GM23338 (cell line): ENCODE data around the gene CNPY2. TPM values are rescaled to one million over a fixed set of nuclear protein-coding genes. Genes with fewer than 3 reads are reported as not detected.

Experiments used
- ATAC-seq: fragments of 200-7000 bp; cut with Tn5 transposase; 3 replicates; pipeline ENCODE4 v1.9.1; 2020
- DNase-seq: peaks from one replicate; pipeline ENCODE4 v3.0.0-alpha.2; 2015; ENCODE audit warnings: low spot score
- H2AFZ ChIP-seq: fragments of 200-600 bp; sonication (generic); 2 replicates; pipeline ENCODE4 v1.8.0; 2016; ENCODE audit warnings: antibody characterized with exemption, mild to moderate bottlenecking, moderate library complexity
- H3F3A ChIP-seq: fragments of 200-600 bp; sonication (generic); replicated peaks from 2 replicates; pipeline ENCODE4 v1.8.0; 2017; ENCODE audit warnings: antibody characterized with exemption, mixed run types, low read depth
- H3K27ac ChIP-seq: fragments of 200-600 bp; sonication (generic); 2 replicates; pipeline ENCODE4 v1.6.1; 2016; ENCODE audit warnings: low read depth
- H3K27me3 ChIP-seq: fragments of 200-600 bp; sonication (generic); 2 replicates; pipeline ENCODE4 v1.8.0; 2016; ENCODE audit warnings: mild to moderate bottlenecking, mixed run types, moderate library complexity; ENCODE audit not compliant: insufficient read depth
- H3K36me3 ChIP-seq: fragments of 200-600 bp; sonication (generic); 2 replicates; pipeline ENCODE4 v1.8.0; 2016; ENCODE audit warnings: mild to moderate bottlenecking; ENCODE audit not compliant: insufficient read depth
- H3K4me1 ChIP-seq: fragments of 200-600 bp; sonication (generic); 2 replicates; pipeline ENCODE4 v1.8.0; 2016; ENCODE audit warnings: mild to moderate bottlenecking, moderate library complexity; ENCODE audit not compliant: insufficient read depth
- H3K4me2 ChIP-seq: fragments of 200-600 bp; sonication (generic); 2 replicates; pipeline ENCODE4 v1.7.1; 2017; ENCODE audit warnings: mixed run types
- H3K4me3 ChIP-seq: fragments of 200-600 bp; sonication (generic); 2 replicates; pipeline ENCODE4 v1.6.1; 2016; ENCODE audit warnings: mixed run types
- H3K79me2 ChIP-seq: fragments of 200-600 bp; sonication (generic); replicated peaks from 2 replicates; pipeline ENCODE4 v1.8.0; 2017; ENCODE audit warnings: mild to moderate bottlenecking; ENCODE audit not compliant: insufficient read depth
- H3K9me2 ChIP-seq: fragments of 200-600 bp; sonication (generic); 2 replicates; pipeline ENCODE4 v1.8.0; 2017; ENCODE audit not compliant: insufficient read depth
- H4K20me1 ChIP-seq: fragments of 200-600 bp; sonication (generic); replicated peaks from 2 replicates; pipeline ENCODE4 v1.8.0; 2017; ENCODE audit warnings: mild to moderate bottlenecking; ENCODE audit not compliant: insufficient read depth
- H3K27ac Mint-ChIP-seq: 2 replicates; pipeline ENCODE4 v1.8.0; 2020; ENCODE audit warnings: inconsistent platforms, mild to moderate bottlenecking, moderate library complexity, mixed read lengths
- H3K27me3 Mint-ChIP-seq: 3 replicates; pipeline ENCODE4 v1.8.0; 2022; ENCODE audit warnings: low read depth, mild to moderate bottlenecking, moderate library complexity, mixed read lengths, inconsistent platforms; ENCODE audit not compliant: insufficient read depth, poor library complexity
- H3K36me3 Mint-ChIP-seq: 3 replicates; pipeline ENCODE4 v1.8.0; 2021; ENCODE audit warnings: low read depth, mild to moderate bottlenecking, inconsistent platforms, moderate library complexity, mixed read lengths
- H3K4me1 Mint-ChIP-seq: 3 replicates; pipeline ENCODE4 v1.8.0; 2020; ENCODE audit warnings: mild to moderate bottlenecking, inconsistent platforms, mixed read lengths
- H3K4me3 Mint-ChIP-seq: 3 replicates; pipeline ENCODE4 v1.8.0; 2021; ENCODE audit warnings: moderate library complexity, mild to moderate bottlenecking, inconsistent platforms, mixed read lengths
- H3K9me3 Mint-ChIP-seq: 3 replicates; pipeline ENCODE4 v1.8.0; 2020; ENCODE audit warnings: moderate library complexity, mild to moderate bottlenecking, inconsistent platforms, mixed read lengths
- CREB1 ChIP-seq: fragments of 250-450 bp; sonication (Bioruptor Pico); IDR thresholded peaks from 2 replicates; pipeline ENCODE4 v1.5.0; 2020; ENCODE audit warnings: low read depth, mild to moderate bottlenecking, moderate library complexity
- ETS1 ChIP-seq: IDR thresholded peaks from 2 replicates; pipeline ENCODE4 v1.6.1; 2016; ENCODE audit warnings: antibody characterized with exemption
- EZH2phosphoT487 ChIP-seq: fragments of 200-600 bp; sonication (generic); IDR thresholded peaks from one replicate; pipeline ENCODE4 v1.8.1; 2018; ENCODE audit warnings: antibody characterized with exemption; ENCODE audit not compliant: unreplicated experiment
- NANOG ChIP-seq: IDR thresholded peaks from 2 replicates; pipeline ENCODE4 v1.6.1; 2016; ENCODE audit warnings: antibody characterized with exemption, borderline replicate concordance
- STAT1 ChIP-seq: IDR thresholded peaks from one replicate; pipeline ENCODE4 v1.6.1; 2016; ENCODE audit warnings: antibody characterized with exemption; ENCODE audit not compliant: unreplicated experiment
- ZNF114 ChIP-seq: fragments of 250-450 bp; sonication (Bioruptor Pico); IDR thresholded peaks from 2 replicates; pipeline ENCODE4 v1.5.0; 2020; ENCODE audit warnings: mild to moderate bottlenecking, moderate library complexity
- polyA plus RNA-seq: library from polyadenylated mRNA; unstranded; fragments of >200 nt; fragmentation: Nextera tagmentation; extraction: Ambion mirVana; gene quantifications from 2 replicates; pipeline ENCODE4 v1.2.1, GENCODE V29; 2016
- total RNA-seq: library from RNA; depleted of rRNA; stranded (reverse); fragments of >200 nt; shearing (Covaris generic); gene quantifications from 2 replicates; pipeline ENCODE4 v1.2.3, GENCODE V29; 2014
- TF ChIP-seq, protein P1 (sequence below): IDR thresholded peaks from one replicate; pipeline ENCODE4 v1.6.1; 2018; ENCODE audit warnings: antibody characterized with exemption; ENCODE audit not compliant: unreplicated experiment
- TF ChIP-seq, protein P2 (sequence below): fragments of 250-450 bp; sonication (Bioruptor Pico); IDR thresholded peaks from 2 replicates; pipeline ENCODE4 v1.5.0; 2020; ENCODE audit warnings: mild to moderate bottlenecking, moderate library complexity
- TF ChIP-seq, protein P3 (sequence below), 2 experiments: fragments of 200-600 bp in 1 of 2; sonication (generic) in 1 of 2; conservative IDR thresholded peaks; 2 replicates each; pipeline versions ENCODE4 v1.5.1 to v1.6.1; 2016 to 2017; ENCODE audit warnings: antibody characterized with exemption in 2 of 2, low read depth in 2 of 2, mild to moderate bottlenecking in 2 of 2, moderate library complexity in 1 of 2

Gene CNPY2
- total and polyA plus RNA-seq, 2 experiments from 2014 or later = 119 to 316 TPM

GRCh38 chr12:56304276-56304675 is 11.5 kb downstream of the CNPY2 start:
- Mint-ChIP-seq H3K36me3 (peaks cover 54% of the 10 kb centered on the region), H3K4me3 (no peak overlapping the region), H3K27ac (no peak overlapping the region), H3K9me3 (no peaks in the 10 kb centered on the region; the same call in 2 of the 3 replicates), H3K27me3 (peaks cover 7% of the 10 kb centered on the region), H3K4me1 (peaks cover 11% of the 10 kb centered on the region)
- Histone ChIP-seq H2AFZ (no peak overlapping the region), H3K27me3 (no peaks in the 10 kb centered on the region), H4K20me1 (peaks cover 11% of the 10 kb centered on the region; the same call in 1 of the 2 replicates), H3K36me3 (peaks cover 23% of the 10 kb centered on the region), H3K9me2 (no peaks in the 10 kb centered on the region), H3K4me2 (no peak overlapping the region), H3F3A (peaks cover 36% of the 10 kb centered on the region), H3K4me3 (no peak overlapping the region), H3K27ac (no peak overlapping the region), H3K79me2 (peaks cover 5% of the 10 kb centered on the region), H3K4me1 (peaks cover 7% of the 10 kb centered on the region; the same call in 1 of the 2 replicates)
- ATAC-seq (no peak), DNase-seq (no peak)
- TF ChIP-seq, protein P1, sequence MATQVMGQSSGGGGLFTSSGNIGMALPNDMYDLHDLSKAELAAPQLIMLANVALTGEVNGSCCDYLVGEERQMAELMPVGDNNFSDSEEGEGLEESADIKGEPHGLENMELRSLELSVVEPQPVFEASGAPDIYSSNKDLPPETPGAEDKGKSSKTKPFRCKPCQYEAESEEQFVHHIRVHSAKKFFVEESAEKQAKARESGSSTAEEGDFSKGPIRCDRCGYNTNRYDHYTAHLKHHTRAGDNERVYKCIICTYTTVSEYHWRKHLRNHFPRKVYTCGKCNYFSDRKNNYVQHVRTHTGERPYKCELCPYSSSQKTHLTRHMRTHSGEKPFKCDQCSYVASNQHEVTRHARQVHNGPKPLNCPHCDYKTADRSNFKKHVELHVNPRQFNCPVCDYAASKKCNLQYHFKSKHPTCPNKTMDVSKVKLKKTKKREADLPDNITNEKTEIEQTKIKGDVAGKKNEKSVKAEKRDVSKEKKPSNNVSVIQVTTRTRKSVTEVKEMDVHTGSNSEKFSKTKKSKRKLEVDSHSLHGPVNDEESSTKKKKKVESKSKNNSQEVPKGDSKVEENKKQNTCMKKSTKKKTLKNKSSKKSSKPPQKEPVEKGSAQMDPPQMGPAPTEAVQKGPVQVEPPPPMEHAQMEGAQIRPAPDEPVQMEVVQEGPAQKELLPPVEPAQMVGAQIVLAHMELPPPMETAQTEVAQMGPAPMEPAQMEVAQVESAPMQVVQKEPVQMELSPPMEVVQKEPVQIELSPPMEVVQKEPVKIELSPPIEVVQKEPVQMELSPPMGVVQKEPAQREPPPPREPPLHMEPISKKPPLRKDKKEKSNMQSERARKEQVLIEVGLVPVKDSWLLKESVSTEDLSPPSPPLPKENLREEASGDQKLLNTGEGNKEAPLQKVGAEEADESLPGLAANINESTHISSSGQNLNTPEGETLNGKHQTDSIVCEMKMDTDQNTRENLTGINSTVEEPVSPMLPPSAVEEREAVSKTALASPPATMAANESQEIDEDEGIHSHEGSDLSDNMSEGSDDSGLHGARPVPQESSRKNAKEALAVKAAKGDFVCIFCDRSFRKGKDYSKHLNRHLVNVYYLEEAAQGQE = no peak
- TF ChIP-seq, protein P2, sequence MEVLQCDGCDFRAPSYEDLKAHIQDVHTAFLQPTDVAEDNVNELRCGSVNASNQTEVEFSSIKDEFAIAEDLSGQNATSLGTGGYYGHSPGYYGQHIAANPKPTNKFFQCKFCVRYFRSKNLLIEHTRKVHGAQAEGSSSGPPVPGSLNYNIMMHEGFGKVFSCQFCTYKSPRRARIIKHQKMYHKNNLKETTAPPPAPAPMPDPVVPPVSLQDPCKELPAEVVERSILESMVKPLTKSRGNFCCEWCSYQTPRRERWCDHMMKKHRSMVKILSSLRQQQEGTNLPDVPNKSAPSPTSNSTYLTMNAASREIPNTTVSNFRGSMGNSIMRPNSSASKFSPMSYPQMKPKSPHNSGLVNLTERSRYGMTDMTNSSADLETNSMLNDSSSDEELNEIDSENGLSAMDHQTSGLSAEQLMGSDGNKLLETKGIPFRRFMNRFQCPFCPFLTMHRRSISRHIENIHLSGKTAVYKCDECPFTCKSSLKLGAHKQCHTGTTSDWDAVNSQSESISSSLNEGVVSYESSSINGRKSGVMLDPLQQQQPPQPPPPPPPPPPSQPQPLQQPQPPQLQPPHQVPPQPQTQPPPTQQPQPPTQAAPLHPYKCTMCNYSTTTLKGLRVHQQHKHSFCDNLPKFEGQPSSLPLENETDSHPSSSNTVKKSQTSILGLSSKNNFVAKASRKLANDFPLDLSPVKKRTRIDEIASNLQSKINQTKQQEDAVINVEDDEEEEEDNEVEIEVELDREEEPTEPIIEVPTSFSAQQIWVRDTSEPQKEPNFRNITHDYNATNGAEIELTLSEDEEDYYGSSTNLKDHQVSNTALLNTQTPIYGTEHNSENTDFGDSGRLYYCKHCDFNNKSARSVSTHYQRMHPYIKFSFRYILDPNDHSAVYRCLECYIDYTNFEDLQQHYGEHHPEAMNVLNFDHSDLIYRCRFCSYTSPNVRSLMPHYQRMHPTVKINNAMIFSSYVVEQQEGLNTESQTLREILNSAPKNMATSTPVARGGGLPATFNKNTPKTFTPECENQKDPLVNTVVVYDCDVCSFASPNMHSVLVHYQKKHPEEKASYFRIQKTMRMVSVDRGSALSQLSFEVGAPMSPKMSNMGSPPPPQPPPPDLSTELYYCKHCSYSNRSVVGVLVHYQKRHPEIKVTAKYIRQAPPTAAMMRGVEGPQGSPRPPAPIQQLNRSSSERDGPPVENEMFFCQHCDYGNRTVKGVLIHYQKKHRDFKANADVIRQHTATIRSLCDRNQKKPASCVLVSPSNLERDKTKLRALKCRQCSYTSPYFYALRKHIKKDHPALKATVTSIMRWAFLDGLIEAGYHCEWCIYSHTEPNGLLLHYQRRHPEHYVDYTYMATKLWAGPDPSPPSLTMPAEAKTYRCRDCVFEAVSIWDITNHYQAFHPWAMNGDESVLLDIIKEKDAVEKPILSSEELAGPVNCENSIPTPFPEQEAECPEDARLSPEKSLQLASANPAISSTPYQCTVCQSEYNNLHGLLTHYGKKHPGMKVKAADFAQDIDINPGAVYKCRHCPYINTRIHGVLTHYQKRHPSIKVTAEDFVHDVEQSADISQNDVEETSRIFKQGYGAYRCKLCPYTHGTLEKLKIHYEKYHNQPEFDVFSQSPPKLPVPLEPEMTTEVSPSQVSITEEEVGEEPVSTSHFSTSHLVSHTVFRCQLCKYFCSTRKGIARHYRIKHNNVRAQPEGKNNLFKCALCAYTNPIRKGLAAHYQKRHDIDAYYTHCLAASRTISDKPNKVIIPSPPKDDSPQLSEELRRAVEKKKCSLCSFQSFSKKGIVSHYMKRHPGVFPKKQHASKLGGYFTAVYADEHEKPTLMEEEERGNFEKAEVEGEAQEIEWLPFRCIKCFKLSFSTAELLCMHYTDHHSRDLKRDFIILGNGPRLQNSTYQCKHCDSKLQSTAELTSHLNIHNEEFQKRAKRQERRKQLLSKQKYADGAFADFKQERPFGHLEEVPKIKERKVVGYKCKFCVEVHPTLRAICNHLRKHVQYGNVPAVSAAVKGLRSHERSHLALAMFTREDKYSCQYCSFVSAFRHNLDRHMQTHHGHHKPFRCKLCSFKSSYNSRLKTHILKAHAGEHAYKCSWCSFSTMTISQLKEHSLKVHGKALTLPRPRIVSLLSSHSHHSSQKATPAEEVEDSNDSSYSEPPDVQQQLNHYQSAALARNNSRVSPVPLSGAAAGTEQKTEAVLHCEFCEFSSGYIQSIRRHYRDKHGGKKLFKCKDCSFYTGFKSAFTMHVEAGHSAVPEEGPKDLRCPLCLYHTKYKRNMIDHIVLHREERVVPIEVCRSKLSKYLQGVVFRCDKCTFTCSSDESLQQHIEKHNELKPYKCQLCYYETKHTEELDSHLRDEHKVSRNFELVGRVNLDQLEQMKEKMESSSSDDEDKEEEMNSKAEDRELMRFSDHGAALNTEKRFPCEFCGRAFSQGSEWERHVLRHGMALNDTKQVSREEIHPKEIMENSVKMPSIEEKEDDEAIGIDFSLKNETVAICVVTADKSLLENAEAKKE = no peak
- TF ChIP-seq ETS1 = no peak
- TF ChIP-seq ZNF114 (CRISPR knock-in tag) = no peak
- TF ChIP-seq, protein P3, sequence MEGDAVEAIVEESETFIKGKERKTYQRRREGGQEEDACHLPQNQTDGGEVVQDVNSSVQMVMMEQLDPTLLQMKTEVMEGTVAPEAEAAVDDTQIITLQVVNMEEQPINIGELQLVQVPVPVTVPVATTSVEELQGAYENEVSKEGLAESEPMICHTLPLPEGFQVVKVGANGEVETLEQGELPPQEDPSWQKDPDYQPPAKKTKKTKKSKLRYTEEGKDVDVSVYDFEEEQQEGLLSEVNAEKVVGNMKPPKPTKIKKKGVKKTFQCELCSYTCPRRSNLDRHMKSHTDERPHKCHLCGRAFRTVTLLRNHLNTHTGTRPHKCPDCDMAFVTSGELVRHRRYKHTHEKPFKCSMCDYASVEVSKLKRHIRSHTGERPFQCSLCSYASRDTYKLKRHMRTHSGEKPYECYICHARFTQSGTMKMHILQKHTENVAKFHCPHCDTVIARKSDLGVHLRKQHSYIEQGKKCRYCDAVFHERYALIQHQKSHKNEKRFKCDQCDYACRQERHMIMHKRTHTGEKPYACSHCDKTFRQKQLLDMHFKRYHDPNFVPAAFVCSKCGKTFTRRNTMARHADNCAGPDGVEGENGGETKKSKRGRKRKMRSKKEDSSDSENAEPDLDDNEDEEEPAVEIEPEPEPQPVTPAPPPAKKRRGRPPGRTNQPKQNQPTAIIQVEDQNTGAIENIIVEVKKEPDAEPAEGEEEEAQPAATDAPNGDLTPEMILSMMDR (conservative IDR thresholded peaks at IDR 0.05; ENCODE audit: low read depth in 2 of 2) = no peak
- TF ChIP-seq EZH2phosphoT487 = no peak
- no peak for TF ChIP-seq STAT1
- TF ChIP-seq CREB1 (CRISPR knock-in tag) = no peak
- no peak for TF ChIP-seq NANOG
